Choroid plexus epithelial cell (primary cell): ENCODE results near the gene C16orf86.

ENCODE experiments used
- DNase-seq: peaks from one replicate; pipeline ENCODE4 v3.0.0-alpha.2; 2010; ENCODE audit warnings: low read depth
- H3K4me3 ChIP-seq: 2 replicates; pipeline ENCODE4 v1.5.1; 2011; ENCODE audit warnings: low read depth, mild to moderate bottlenecking, control low read depth, low read length, moderate library complexity
- CTCF ChIP-seq: conservative IDR thresholded peaks from 2 replicates; pipeline ENCODE4 v1.5.1; 2011; ENCODE audit warnings: low read depth, mild to moderate bottlenecking, control low read depth, inconsistent platforms, low read length, moderate library complexity

The C16orf86 gene

GRCh38 chr16:67709050-67709449 lies 42.4 kb downstream of the C16orf86 start:
- DNase-seq = no peak
- H3K4me3 ChIP-seq = no peak overlapping the region
- no peak for TF ChIP-seq CTCF

- no peak overlapping the region for H3K4me3 ChIP-seq
- no peak for TF ChIP-seq CTCF
- no peak for DNase-seq
Observed at GRCh38 chr16:67710607-67711006, 44.0 kb downstream of the C16orf86 start.

- no peak overlapping the region for H3K4me3 ChIP-seq
- DNase-seq = no peak
- no peak for TF ChIP-seq CTCF
Observed at GRCh38 chr16:67713647-67714273, 47.1 kb downstream of the C16orf86 start.

- no peak for DNase-seq
- no peak overlapping the region for H3K4me3 ChIP-seq
- no peak for TF ChIP-seq CTCF
Observed at GRCh38 chr16:67714522-67714921, 47.9 kb downstream of the C16orf86 start.

- TF ChIP-seq CTCF = no peak
Observed at GRCh38 chr16:67716097-67716496, 49.5 kb downstream of the C16orf86 start.

More at GRCh38 chr16:67716097-67716496, 49.5 kb downstream of the C16orf86 start:
- DNase-seq = no peak
- H3K4me3 ChIP-seq = no peak overlapping the region
